ENCODE data around the gene ATRIP. TPM values are rescaled to one million over a fixed set of nuclear protein-coding genes. Genes with fewer than 3 reads are reported as not detected.
"Not testable (repeated sequence)": the region's sequence is repeated elsewhere in the genome, so short reads cannot be mapped to it uniquely, and the experiment has no call there.

Gene ATRIP
- total and polyA plus RNA-seq, 2 of the 8 experiments (the other 6 are each of a cell fraction or from before 2014, with no cell fraction given) = 18.5 to 20.2 TPM

- not testable (repeated sequence) for FAIRE-seq; H3K56ac ChIP-seq (replicated peaks; ENCODE audit: insufficient read length, low read depth, low read length); H2BK15ac ChIP-seq (ENCODE audit: low read length); H3K23ac ChIP-seq (ENCODE audit: insufficient read length); H2BK120ac ChIP-seq (replicated peaks; ENCODE audit: low read depth, low read length); H3K23me2 ChIP-seq (ENCODE audit: low read depth, low read length); H3K4ac ChIP-seq (replicated peaks; ENCODE audit: insufficient read length, low read depth, low read length); H3K4me2 ChIP-seq (ENCODE audit: insufficient read depth in 1 of 2, low read depth in 2 of 2, low read length in 2 of 2); H4K91ac ChIP-seq (replicated peaks; ENCODE audit: insufficient read length, low read length); H4K8ac ChIP-seq (ENCODE audit: extremely low read depth, insufficient read depth, low read length); H3K36me3 ChIP-seq (ENCODE audit: control insufficient read depth in 2 of 4, insufficient read depth in 4 of 4, low read length in 3 of 4); H3K4me3 ChIP-seq (ENCODE audit: extremely low read depth in 1 of 4, insufficient read depth in 2 of 4, low read depth in 3 of 4, low read length in 4 of 4); DNase-seq (ENCODE audit: low read depth in 1 of 2, low spot score in 2 of 2); H2BK5ac ChIP-seq (ENCODE audit: low read depth, low read length); H4K5ac ChIP-seq (ENCODE audit: insufficient read length, low read depth, low read length); H2AK5ac ChIP-seq (ENCODE audit: low read depth, low read length); H2AFZ ChIP-seq (ENCODE audit: low read length); H3K4me1 ChIP-seq (replicated peaks in 1 of 4; ENCODE audit: control insufficient read depth in 3 of 4, insufficient read depth in 4 of 4, low read length in 3 of 4); H3K27me3 ChIP-seq (replicated peaks in 1 of 4; ENCODE audit: control insufficient read depth in 3 of 4, extremely low read depth in 1 of 4, insufficient read depth in 3 of 4, low read length in 3 of 4); H3K79me2 ChIP-seq (ENCODE audit: control insufficient read depth in 1 of 2, insufficient read depth in 2 of 2, low read length in 2 of 2); H3K9ac ChIP-seq (replicated peaks in 1 of 4; ENCODE audit: extremely low read depth in 1 of 4, low read depth in 3 of 4, low read length in 3 of 4); H3K9me3 ChIP-seq (ENCODE audit: insufficient read depth in 2 of 2, low read depth in 1 of 2, low read length in 1 of 2); H3K27ac ChIP-seq (ENCODE audit: low read depth, low read length); H2BK12ac ChIP-seq (ENCODE audit: low read depth, low read length); H3K14ac ChIP-seq (ENCODE audit: insufficient read length); H3K79me1 ChIP-seq (ENCODE audit: low read depth, low read length); H4K20me1 ChIP-seq (replicated peaks in 1 of 2; ENCODE audit: control insufficient read depth in 1 of 2, insufficient read depth in 2 of 2, low read length in 2 of 2); H2BK20ac ChIP-seq (ENCODE audit: low read length); H3K18ac ChIP-seq (ENCODE audit: extremely low read depth, low read length)
- POLR2A ChIA-PET (ENCODE audit: partially characterized antibody) = interaction anchor here (1.1 to 3.0 kb wide), 2 partner anchors 9 to 27 kb away, joined by 4 to 18 read pairs; no protein-coding TSS in a partner anchor
- CTCF ChIA-PET (ENCODE audit: partially characterized antibody) = interaction anchor here (0.7 to 1.2 kb wide), 4 partner anchors 10 to 82 kb away, joined by 3 to 6 read pairs (median 4); no protein-coding TSS in a partner anchor
- 89% methylated on average over 5 of the region's 6 CpGs; no CpG with 5 or more reads in 1 of the 2 experiments for WGBS, 2 experiments (ENCODE audit: extremely low coverage in 1 of 2, insufficient coverage in 1 of 2, insufficient read length in 1 of 2, insufficient replicate concordance in 2 of 2, low coverage in 1 of 2, low lambda C conversion rate in 2 of 2, missing lambda C conversion rate in 1 of 2)
Observed at GRCh38 chr3:48482822-48483221, 36.3 kb downstream of the ATRIP start.

All from H1 (cell line).